Neural progenitor cell (in vitro differentiated cells): Measurements from ENCODE around the gene TNC.

Experiments
- CTCF ChIP-seq: fragments of 200-600 bp; sonication (generic); IDR thresholded peaks from 2 replicates; pipeline ENCODE4 v1.5.1; 2017; ENCODE audit warnings: antibody characterized with exemption, mild to moderate bottlenecking
- EZH2 ChIP-seq: fragments of 200-600 bp; sonication (generic); IDR thresholded peaks from 2 replicates; pipeline ENCODE4 v1.6.1; 2017; ENCODE audit warnings: antibody characterized with exemption, mild to moderate bottlenecking, moderate library complexity
- EZH2phosphoT487 ChIP-seq: fragments of 200-600 bp; sonication (generic); IDR thresholded peaks from 2 replicates; pipeline ENCODE4 v1.6.1; 2017; ENCODE audit warnings: antibody characterized with exemption

GRCh38 chr9:115073456-115073855 is 44.5 kb downstream of the TNC start:
- TF ChIP-seq CTCF (no peak), EZH2 (no peak), EZH2phosphoT487 (no peak)
